Measurements from ENCODE around the gene UVRAG. TPM values are rescaled to one million over a fixed set of nuclear protein-coding genes. Genes with fewer than 3 reads are reported as not detected.

Gene UVRAG
- total and polyA plus RNA-seq, 2 of the 4 experiments (the other 2 are of a cell fraction) = 5.6 to 10.9 TPM

- H2BK15ac ChIP-seq (ENCODE audit: low read depth, low read length) = no peak overlapping the region
- H3K79me1 ChIP-seq (ENCODE audit: low read depth in 1 of 2, low read length in 2 of 2) = no peaks in the 10 kb centered on the region
- no peaks in the 10 kb centered on the region; the same call in 1 of the 2 replicates for H4K20me1 ChIP-seq (ENCODE audit: insufficient read depth, low read length)
- H3K14ac ChIP-seq (replicated peaks; ENCODE audit: low read depth, low read length) = no peak overlapping the region
- H2AK5ac ChIP-seq (ENCODE audit: low read depth, low read length) = no peak overlapping the region
- in situ Hi-C loops (cut with MboI; ENCODE audit: low sequenced_read_pairs) = no loop called here
- no peaks in the 10 kb centered on the region for H3K9me1 ChIP-seq (ENCODE audit: insufficient read depth, low read length)
- no peak overlapping the region for H3K4me3 ChIP-seq (ENCODE audit: insufficient read depth, low read depth, low read length)
- no peak overlapping the region for H3K4me2 ChIP-seq (ENCODE audit: low read depth, low read length)
- no peaks in the 10 kb centered on the region for H3K9me3 ChIP-seq (ENCODE audit: control insufficient read depth, insufficient read depth, low read length)
- no peak overlapping the region for H3K56ac ChIP-seq (ENCODE audit: extremely low read depth, insufficient read depth, low read length)
- H4K8ac ChIP-seq (ENCODE audit: low read depth in 2 of 2, low read length in 2 of 2) = no peak overlapping the region
- ATAC-seq (ENCODE audit: low read depth) (no peak), DNase-seq (no peak)
- 80% methylated on average over 1 of the region's 3 CpGs; no CpG with 5 or more reads in 1 of the 2 experiments for WGBS, 2 experiments (ENCODE audit: extremely low coverage in 2 of 2, insufficient read length in 1 of 2)
- dilution Hi-C loops (cut with HindIII; ENCODE audit: low sequenced_read_pairs, unreplicated experiment) = no loop called here
- intact Hi-C loops (cut with micrococcal nuclease) = no loop called here
- no peak overlapping the region for H4K91ac ChIP-seq (ENCODE audit: insufficient read depth, low read depth, low read length)
- H2AFZ ChIP-seq (replicated peaks; ENCODE audit: low read length, poor library complexity) = no peak overlapping the region
- no peak overlapping the region for H3K27ac ChIP-seq (ENCODE audit: insufficient read depth, low read length)
- no peak overlapping the region for H2BK20ac ChIP-seq (ENCODE audit: low read depth, low read length)
- no peak for TF ChIP-seq SMC3 (IDR thresholded peaks at IDR 0.05; ENCODE audit: low read depth, low read length)
- TF ChIP-seq, protein P1, sequence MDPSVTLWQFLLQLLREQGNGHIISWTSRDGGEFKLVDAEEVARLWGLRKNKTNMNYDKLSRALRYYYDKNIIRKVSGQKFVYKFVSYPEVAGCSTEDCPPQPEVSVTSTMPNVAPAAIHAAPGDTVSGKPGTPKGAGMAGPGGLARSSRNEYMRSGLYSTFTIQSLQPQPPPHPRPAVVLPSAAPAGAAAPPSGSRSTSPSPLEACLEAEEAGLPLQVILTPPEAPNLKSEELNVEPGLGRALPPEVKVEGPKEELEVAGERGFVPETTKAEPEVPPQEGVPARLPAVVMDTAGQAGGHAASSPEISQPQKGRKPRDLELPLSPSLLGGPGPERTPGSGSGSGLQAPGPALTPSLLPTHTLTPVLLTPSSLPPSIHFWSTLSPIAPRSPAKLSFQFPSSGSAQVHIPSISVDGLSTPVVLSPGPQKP (IDR thresholded peaks at IDR 0.05; ENCODE audit: borderline replicate concordance, low read depth, low read length) = no peak
- no peak for TF ChIP-seq NFE2L2 (IDR thresholded peaks at IDR 0.05; ENCODE audit: low read depth, low read length)
- no peak for TF ChIP-seq FOS (IDR thresholded peaks at IDR 0.05; ENCODE audit: low read depth, low read length)
- no peak for TF ChIP-seq RFX5 (IDR thresholded peaks at IDR 0.05; ENCODE audit: low read depth, low read length)
- TF ChIP-seq RCOR1 (IDR thresholded peaks at IDR 0.05; ENCODE audit: insufficient replicate concordance, low read length) = no peak
- TF ChIP-seq, protein P2, sequence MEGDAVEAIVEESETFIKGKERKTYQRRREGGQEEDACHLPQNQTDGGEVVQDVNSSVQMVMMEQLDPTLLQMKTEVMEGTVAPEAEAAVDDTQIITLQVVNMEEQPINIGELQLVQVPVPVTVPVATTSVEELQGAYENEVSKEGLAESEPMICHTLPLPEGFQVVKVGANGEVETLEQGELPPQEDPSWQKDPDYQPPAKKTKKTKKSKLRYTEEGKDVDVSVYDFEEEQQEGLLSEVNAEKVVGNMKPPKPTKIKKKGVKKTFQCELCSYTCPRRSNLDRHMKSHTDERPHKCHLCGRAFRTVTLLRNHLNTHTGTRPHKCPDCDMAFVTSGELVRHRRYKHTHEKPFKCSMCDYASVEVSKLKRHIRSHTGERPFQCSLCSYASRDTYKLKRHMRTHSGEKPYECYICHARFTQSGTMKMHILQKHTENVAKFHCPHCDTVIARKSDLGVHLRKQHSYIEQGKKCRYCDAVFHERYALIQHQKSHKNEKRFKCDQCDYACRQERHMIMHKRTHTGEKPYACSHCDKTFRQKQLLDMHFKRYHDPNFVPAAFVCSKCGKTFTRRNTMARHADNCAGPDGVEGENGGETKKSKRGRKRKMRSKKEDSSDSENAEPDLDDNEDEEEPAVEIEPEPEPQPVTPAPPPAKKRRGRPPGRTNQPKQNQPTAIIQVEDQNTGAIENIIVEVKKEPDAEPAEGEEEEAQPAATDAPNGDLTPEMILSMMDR (conservative IDR thresholded peaks at IDR 0.05; ENCODE audit: low read depth, low read length) = no peak
- TF ChIP-seq RAD21 (IDR thresholded peaks at IDR 0.05; ENCODE audit: low read length) = no peak
- no peak for TF ChIP-seq CEBPB (IDR thresholded peaks at IDR 0.05; ENCODE audit: low read depth, low read length)
- no peak for TF ChIP-seq MXI1 (IDR thresholded peaks at IDR 0.05; ENCODE audit: borderline replicate concordance, low read depth, low read length)
- TF ChIP-seq BHLHE40 (IDR thresholded peaks at IDR 0.05; ENCODE audit: low read depth, low read length) = no peak
- TF ChIP-seq, protein P3, sequence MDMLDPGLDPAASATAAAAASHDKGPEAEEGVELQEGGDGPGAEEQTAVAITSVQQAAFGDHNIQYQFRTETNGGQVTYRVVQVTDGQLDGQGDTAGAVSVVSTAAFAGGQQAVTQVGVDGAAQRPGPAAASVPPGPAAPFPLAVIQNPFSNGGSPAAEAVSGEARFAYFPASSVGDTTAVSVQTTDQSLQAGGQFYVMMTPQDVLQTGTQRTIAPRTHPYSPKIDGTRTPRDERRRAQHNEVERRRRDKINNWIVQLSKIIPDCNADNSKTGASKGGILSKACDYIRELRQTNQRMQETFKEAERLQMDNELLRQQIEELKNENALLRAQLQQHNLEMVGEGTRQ (IDR thresholded peaks at IDR 0.05; ENCODE audit: low read depth, low read length) = no peak
- no peak for TF ChIP-seq POLR2A (IDR thresholded peaks at IDR 0.05; ENCODE audit: low read depth, low read length)
- TF ChIP-seq MAFK (IDR thresholded peaks at IDR 0.05; ENCODE audit: low read depth, low read length) = no peak
- TF ChIP-seq MAZ (IDR thresholded peaks at IDR 0.05; ENCODE audit: borderline replicate concordance, low read depth, low read length) = no peak
- TF ChIP-seq CHD1 (IDR thresholded peaks at IDR 0.05; ENCODE audit: low read depth, low read length) = no peak
- H4K5ac ChIP-seq (ENCODE audit: low read depth, low read length) = no peak overlapping the region
- H3K9ac ChIP-seq (ENCODE audit: low read depth, low read length) = no peak overlapping the region
- no peak overlapping the region for H2AK9ac ChIP-seq (replicated peaks; ENCODE audit: low read depth, low read length, poor library complexity)
- H3K4me1 ChIP-seq (ENCODE audit: control insufficient read depth, insufficient read depth, low read length) = no peaks in the 10 kb centered on the region
- H3K18ac ChIP-seq (ENCODE audit: low read depth, low read length) = no peak overlapping the region
- H3K4ac ChIP-seq (ENCODE audit: low read depth, low read length) = no peak overlapping the region
- no peak overlapping the region for H3K23ac ChIP-seq (ENCODE audit: low read depth, low read length)
- POLR2A ChIA-PET (ENCODE audit: unreplicated experiment) = no interaction called here
- BruUV-seq (replicated peaks) = no TSS peak
- no peak overlapping the region for H2BK120ac ChIP-seq (ENCODE audit: low read depth, low read length)
- peaks cover 4% of the 10 kb centered on the region for H3K36me3 ChIP-seq (ENCODE audit: control insufficient read depth, insufficient read depth, low read length)
- H3K27me3 ChIP-seq (ENCODE audit: control insufficient read depth, insufficient read depth, low read length) = no peaks in the 10 kb centered on the region
- CTCF ChIA-PET = interaction anchor here (0.6 kb wide), 1 partner anchor 1512 kb away, joined by 6 read pairs; no protein-coding TSS in a partner anchor
- H2BK5ac ChIP-seq (ENCODE audit: low read depth, low read length, poor library complexity, severe bottlenecking) = no peak overlapping the region
Measured at GRCh38 chr11:76064192-76064591, 249.2 kb downstream of the UVRAG start.

Data from IMR-90 (cell line).